C4-2B (cell line): ENCODE data around the gene VASH2.

Experiments
- ZFX ChIP-seq: fragments of 450-650 bp; IDR thresholded peaks from 2 replicates; pipeline ENCODE4 v1.6.1; 2017
- TF ChIP-seq, protein P1 (sequence below): fragments of 450-650 bp; conservative IDR thresholded peaks from 2 replicates; pipeline ENCODE4 v1.5.1; 2017; ENCODE audit warnings: mild to moderate bottlenecking

DNA sequence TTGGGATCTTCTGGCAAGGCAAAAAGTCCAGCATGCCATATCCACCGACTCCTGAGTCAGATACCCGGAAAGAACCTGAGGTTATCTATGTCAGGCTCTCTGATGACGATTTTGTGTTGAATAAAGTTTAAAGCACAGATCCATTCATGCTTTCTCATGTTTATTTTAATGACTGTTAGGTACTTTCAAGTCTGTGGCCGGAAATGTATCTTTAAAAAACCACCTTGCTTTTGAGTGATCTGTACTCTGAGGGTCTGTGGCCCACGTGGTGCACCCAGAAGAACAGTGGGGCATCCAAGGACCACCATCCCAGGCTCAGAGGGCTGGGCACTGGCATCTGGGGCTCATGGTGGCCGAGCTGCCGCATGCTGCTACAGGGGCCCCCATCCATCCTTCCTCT lies 30.1 kb upstream of the VASH2 start:
- TF ChIP-seq, protein P1, sequence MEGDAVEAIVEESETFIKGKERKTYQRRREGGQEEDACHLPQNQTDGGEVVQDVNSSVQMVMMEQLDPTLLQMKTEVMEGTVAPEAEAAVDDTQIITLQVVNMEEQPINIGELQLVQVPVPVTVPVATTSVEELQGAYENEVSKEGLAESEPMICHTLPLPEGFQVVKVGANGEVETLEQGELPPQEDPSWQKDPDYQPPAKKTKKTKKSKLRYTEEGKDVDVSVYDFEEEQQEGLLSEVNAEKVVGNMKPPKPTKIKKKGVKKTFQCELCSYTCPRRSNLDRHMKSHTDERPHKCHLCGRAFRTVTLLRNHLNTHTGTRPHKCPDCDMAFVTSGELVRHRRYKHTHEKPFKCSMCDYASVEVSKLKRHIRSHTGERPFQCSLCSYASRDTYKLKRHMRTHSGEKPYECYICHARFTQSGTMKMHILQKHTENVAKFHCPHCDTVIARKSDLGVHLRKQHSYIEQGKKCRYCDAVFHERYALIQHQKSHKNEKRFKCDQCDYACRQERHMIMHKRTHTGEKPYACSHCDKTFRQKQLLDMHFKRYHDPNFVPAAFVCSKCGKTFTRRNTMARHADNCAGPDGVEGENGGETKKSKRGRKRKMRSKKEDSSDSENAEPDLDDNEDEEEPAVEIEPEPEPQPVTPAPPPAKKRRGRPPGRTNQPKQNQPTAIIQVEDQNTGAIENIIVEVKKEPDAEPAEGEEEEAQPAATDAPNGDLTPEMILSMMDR = no peak
- TF ChIP-seq ZFX = no peak
